Activated CD4-positive, alpha-beta T cell treated with anti-CD3 and anti-CD28 coated beads, Interleukin-2, amount 50 U/mL, for 16 hours (primary cell): ENCODE measurements around the gene PGAP1.
A peak's percentile ranks its signal among the peaks of the same experiment; 100 is the strongest.
"Not testable (repeated sequence)": the region's sequence is repeated elsewhere in the genome, so short reads cannot be mapped to it uniquely, and the experiment has no call there.

Experiments
- DNase-seq: peaks from one replicate; pipeline ENCODE4 v3.0.0-alpha.2; 2020

The PGAP1 gene

GRCh38 chr2:196949116-196949515 lies 22.6 kb upstream of the PGAP1 start:
- no peak for DNase-seq

- DNase-seq, result no peak
Observed at GRCh38 chr2:196944570-196944969, 18.1 kb upstream of the PGAP1 start.

GRCh38 chr2:196941398-196942078 lies 15.0 kb upstream of the PGAP1 start:
- DNase-seq, result no peak

GRCh38 chr2:196939371-196939770 lies 12.9 kb upstream of the PGAP1 start:
- DNase-seq, result no peak

- no peak for DNase-seq
Observed at GRCh38 chr2:196935432-196935831, 8.9 kb upstream of the PGAP1 start.

- DNase-seq, result no peak
Observed at GRCh38 chr2:196934672-196935071, 8.2 kb upstream of the PGAP1 start.

GRCh38 chr2:196931555-196931954 lies 5.0 kb upstream of the PGAP1 start:
- DNase-seq, result no peak

GRCh38 chr2:196927376-196928225 lies 1.1 kb upstream of the PGAP1 start:
- DNase-seq, result peak; percentile 90

- peak; percentile 26 for DNase-seq
Observed at GRCh38 chr2:196925768-196926561, 542 bp downstream of the PGAP1 start.

GRCh38 chr2:196925051-196925767 lies 1.3 kb downstream of the PGAP1 start:
- no peak for DNase-seq

- no peak for DNase-seq
Observed at GRCh38 chr2:196924051-196924450, 2.5 kb downstream of the PGAP1 start.

- DNase-seq, result no peak
Observed at GRCh38 chr2:196918927-196919326, 7.6 kb downstream of the PGAP1 start.

GRCh38 chr2:196917802-196918201 lies 8.7 kb downstream of the PGAP1 start:
- DNase-seq, result no peak

- DNase-seq, result peak; percentile 13
Observed at GRCh38 chr2:196915507-196916189, 10.9 kb downstream of the PGAP1 start.

GRCh38 chr2:196914867-196915460 lies 11.5 kb downstream of the PGAP1 start:
- peak; percentile 82 for DNase-seq

- no peak for DNase-seq
Observed at GRCh38 chr2:196913691-196914090, 12.8 kb downstream of the PGAP1 start.

GRCh38 chr2:196905365-196905764 lies 21.1 kb downstream of the PGAP1 start:
- not testable (repeated sequence) for DNase-seq

- DNase-seq, result no peak
Observed at GRCh38 chr2:196902828-196903227, 23.7 kb downstream of the PGAP1 start.

GRCh38 chr2:196900843-196901242 lies 25.7 kb downstream of the PGAP1 start:
- DNase-seq, result no peak

GRCh38 chr2:196899976-196900375 lies 26.5 kb downstream of the PGAP1 start:
- DNase-seq, result no peak

- DNase-seq, result no peak
Observed at GRCh38 chr2:196891136-196891535, 35.4 kb downstream of the PGAP1 start.

GRCh38 chr2:196887431-196887830 lies 39.1 kb downstream of the PGAP1 start:
- DNase-seq, result no peak
